Mesothelial cell of epicardium (in vitro differentiated cells): ENCODE data around the gene KIF25. TPM values are rescaled to one million over a fixed set of nuclear protein-coding genes. Genes with fewer than 3 reads are reported as not detected.

Source experiments
- DNase-seq, 2 experiments: peaks; one replicate each; pipeline ENCODE4 v3.0.0; 2021; ENCODE audit warnings: low spot score in 2 of 2; ENCODE audit not compliant: unreplicated experiment in 2 of 2
- H3K27ac Mint-ChIP-seq: 2 replicates; pipeline ENCODE4 v1.8.0; 2021; ENCODE audit warnings: mixed read lengths
- H3K27me3 Mint-ChIP-seq: 2 replicates; pipeline ENCODE4 v1.8.0; 2021; ENCODE audit warnings: low read depth, mixed read lengths
- H3K36me3 Mint-ChIP-seq: 2 replicates; pipeline ENCODE4 v1.8.0; 2021; ENCODE audit warnings: mixed read lengths
- H3K4me1 Mint-ChIP-seq: 2 replicates; pipeline ENCODE4 v1.8.0; 2021; ENCODE audit warnings: mixed read lengths
- H3K4me3 Mint-ChIP-seq: 2 replicates; pipeline ENCODE4 v1.8.0; 2021; ENCODE audit warnings: mild to moderate bottlenecking, moderate library complexity, mixed read lengths
- H3K9me3 Mint-ChIP-seq: 2 replicates; pipeline ENCODE4 v1.8.0; 2021; ENCODE audit warnings: mixed read lengths
- total RNA-seq: library from RNA; stranded (reverse); gene quantifications from 3 replicates; pipeline ENCODE4 v1.2.1, GENCODE V29; 2021
- TF ChIP-seq, protein P1 (sequence below): fragments of 200-600 bp; sonication (generic); IDR thresholded peaks from one replicate; pipeline ENCODE4 v1.5.0; 2021; ENCODE audit warnings: antibody characterized with exemption; ENCODE audit not compliant: unreplicated experiment

KIF25 gene
- total RNA-seq, 1 donor from 2014 or later: 1.6 TPM

DNA sequence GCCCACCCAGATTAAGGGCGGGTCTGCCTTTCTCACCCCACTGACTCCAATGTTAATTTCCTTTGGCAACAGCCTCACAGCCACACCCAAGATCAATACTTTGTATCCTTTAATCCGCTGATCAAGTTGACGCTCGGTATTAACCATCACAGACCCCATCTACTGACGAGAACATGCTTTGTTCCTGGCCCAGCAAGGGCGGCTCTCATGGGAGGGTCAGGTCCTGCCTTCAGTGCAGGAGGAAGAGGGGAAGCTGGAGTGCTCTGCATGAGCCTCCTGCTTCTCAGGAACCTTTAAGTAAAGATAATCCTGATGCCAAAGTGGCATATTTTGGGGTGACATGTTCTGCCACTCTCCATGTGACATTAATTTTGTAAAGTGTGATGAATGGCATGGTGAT, 8.3 kb downstream of the KIF25 start:
- Mint-ChIP-seq H3K27me3 (no peaks in the 10 kb centered on the region), H3K4me3 (no peak overlapping the region), H3K4me1 (peaks cover 7% of the 10 kb centered on the region), H3K36me3 (peaks cover 3% of the 10 kb centered on the region), H3K9me3 (peaks cover 29% of the 10 kb centered on the region), H3K27ac (no peak overlapping the region)
- DNase-seq: no peak
- TF ChIP-seq, protein P1, sequence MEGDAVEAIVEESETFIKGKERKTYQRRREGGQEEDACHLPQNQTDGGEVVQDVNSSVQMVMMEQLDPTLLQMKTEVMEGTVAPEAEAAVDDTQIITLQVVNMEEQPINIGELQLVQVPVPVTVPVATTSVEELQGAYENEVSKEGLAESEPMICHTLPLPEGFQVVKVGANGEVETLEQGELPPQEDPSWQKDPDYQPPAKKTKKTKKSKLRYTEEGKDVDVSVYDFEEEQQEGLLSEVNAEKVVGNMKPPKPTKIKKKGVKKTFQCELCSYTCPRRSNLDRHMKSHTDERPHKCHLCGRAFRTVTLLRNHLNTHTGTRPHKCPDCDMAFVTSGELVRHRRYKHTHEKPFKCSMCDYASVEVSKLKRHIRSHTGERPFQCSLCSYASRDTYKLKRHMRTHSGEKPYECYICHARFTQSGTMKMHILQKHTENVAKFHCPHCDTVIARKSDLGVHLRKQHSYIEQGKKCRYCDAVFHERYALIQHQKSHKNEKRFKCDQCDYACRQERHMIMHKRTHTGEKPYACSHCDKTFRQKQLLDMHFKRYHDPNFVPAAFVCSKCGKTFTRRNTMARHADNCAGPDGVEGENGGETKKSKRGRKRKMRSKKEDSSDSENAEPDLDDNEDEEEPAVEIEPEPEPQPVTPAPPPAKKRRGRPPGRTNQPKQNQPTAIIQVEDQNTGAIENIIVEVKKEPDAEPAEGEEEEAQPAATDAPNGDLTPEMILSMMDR: no peak

DNA sequence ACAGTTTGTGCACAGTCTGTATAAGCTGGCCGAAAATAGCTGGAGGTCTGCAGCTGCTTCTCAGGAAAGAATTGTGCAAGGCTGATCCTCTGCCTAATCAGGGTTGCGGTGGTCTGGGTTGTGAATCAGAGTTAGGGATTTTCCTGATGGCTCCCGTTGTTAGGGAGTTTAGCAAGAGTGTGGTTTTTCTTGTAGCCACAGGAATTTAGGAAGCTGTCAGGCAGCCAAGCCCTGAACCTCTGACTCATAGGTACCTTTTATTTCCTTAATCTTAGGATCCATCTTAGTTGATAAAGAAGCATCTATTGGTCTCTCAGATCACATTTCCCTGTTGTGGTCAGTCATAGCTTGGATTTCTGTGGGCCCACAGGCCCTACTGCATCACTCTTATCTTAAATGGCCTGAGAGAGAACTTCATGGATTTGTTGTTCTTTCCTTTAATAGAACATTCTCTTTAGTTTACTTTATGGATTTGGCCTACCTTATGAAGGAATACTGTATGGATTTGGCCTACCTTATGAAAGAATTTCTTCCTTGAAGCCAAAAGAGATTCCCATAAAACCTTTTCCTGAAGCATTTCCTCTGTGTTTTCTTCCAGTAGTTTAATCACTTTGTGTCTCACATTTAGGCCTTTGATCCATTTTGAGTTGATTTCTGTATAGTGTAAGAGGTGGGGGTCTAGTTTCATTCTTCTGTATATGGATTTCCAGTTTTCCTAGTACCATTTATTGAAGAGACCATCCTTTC, 10.3 kb downstream of the KIF25 start:
- Mint-ChIP-seq H3K27me3 (no peaks in the 10 kb centered on the region), H3K27ac (peak overlapping the region; percentile 68), H3K36me3 (peaks cover 8% of the 10 kb centered on the region), H3K4me1 (peaks cover 7% of the 10 kb centered on the region), H3K4me3 (no peak overlapping the region), H3K9me3 (peaks cover 44% of the 10 kb centered on the region)
- TF ChIP-seq, protein P1: no peak
- DNase-seq: no peak

DNA sequence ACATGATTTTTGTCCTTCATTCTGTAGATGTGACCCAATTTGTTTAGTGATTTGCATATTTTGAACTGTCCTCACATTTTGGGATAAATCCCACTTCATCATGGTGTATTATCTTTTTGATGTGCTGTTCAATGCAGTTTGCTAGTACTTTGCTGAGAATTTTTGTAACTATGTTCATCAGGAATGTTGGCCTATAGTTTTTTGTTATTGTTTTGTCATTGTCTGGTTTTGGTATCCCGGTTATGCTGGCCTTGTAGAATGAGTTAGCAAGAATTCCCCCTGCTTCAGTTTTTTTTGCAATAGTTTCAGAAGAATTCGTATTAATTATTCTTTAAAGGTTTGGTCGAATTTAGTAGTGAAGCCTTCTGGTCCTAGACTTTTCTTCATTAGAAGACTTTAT, 11.9 kb downstream of the KIF25 start:
- Mint-ChIP-seq H3K27me3 (no peaks in the 10 kb centered on the region), H3K36me3 (peaks cover 8% of the 10 kb centered on the region), H3K27ac (no peak overlapping the region), H3K4me3 (no peak overlapping the region), H3K9me3 (peaks cover 44% of the 10 kb centered on the region), H3K4me1 (peaks cover 4% of the 10 kb centered on the region)
- no peak for DNase-seq
- TF ChIP-seq, protein P1: no peak

DNA sequence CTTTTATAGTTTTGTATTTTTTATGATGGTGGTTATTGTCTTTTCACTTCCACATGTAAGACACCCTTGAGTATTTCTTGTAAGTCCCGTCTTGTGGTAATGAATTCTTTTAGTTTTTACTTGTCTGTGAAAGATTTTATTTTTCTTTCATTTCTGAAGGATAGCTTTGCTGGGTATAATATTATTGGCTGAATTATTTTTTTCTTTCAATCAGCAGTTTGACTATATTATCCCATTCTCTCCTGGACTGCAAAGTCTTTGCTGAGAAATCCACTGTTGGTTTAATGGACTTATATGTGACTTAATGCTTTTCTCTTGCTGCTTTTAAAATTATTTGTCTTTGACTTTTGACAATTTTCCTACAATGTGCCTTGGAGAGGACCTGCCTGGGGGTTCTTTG, 13.8 kb downstream of the KIF25 start:
- H3K4me1 Mint-ChIP-seq: peaks cover 11% of the 10 kb centered on the region
- H3K27me3 Mint-ChIP-seq: no peaks in the 10 kb centered on the region
- peaks cover 8% of the 10 kb centered on the region for H3K36me3 Mint-ChIP-seq
- H3K4me3 Mint-ChIP-seq: no peak overlapping the region
- TF ChIP-seq, protein P1: no peak
- H3K27ac Mint-ChIP-seq: no peak overlapping the region
- no peak for DNase-seq
- peaks cover 49% of the 10 kb centered on the region for H3K9me3 Mint-ChIP-seq

DNA sequence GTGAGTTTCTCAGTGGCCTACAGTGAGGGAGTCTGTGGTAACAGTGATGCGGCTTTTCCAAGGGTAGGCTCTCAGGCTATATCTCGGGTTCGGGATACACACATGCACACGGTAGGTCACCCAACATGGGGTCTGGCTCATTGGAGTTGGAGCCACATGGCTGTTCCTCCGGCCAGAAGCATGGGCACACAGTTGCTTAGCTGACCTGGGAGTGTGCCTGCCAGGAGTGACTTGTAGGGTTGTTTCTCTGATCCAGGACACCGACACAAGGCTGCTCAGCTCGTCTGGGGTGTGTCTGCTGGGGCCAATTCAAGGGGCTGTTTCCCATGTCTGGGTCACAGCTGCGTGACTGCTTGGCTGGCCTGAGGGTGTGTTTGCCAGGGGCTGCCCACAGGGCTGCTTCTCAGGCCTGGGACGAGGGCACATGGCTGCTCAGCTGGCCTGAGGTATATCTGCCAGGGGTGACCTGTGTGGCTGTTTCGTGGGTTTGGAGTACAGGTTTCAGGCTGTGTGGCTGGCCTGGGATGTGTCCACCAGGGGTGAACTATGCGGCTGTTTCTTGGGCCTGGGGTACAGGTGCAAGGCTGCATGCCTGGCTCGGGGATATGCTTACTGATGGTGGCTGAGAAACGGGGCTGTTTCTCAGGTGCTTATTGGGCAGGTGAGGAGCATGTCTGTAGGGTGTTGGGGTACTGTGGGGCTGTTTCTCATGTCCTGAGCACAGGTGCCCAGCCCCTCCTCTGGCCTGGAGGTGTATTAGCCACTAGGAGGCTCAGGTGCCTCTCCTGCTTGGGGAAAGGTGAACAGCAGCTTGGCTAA, 15.2 kb downstream of the KIF25 start:
- Mint-ChIP-seq H3K4me3 (no peak overlapping the region), H3K27me3 (no peaks in the 10 kb centered on the region), H3K4me1 (peaks cover 19% of the 10 kb centered on the region), H3K27ac (no peak overlapping the region), H3K9me3 (peaks cover 49% of the 10 kb centered on the region), H3K36me3 (peaks cover 8% of the 10 kb centered on the region)
- TF ChIP-seq, protein P1: no peak
- no peak for DNase-seq
